HG03571 (cell line): ENCODE measurements around the gene ARL15.
"Not testable (repeated sequence)": the region's sequence is repeated elsewhere in the genome, so short reads cannot be mapped to it uniquely, and the experiment has no call there.

Source experiments
- ATAC-seq: cut with Tn5 transposase; IDR thresholded peaks from one replicate; pipeline ENCODE4 v1.9.1; 2021; ENCODE audit not compliant: unreplicated experiment

ARL15 gene

GRCh38 chr5:54310433-54311175 is at the start of gene ARL15:
ARL15 (minus strand) TSS chr5:54310573.
- ATAC-seq, result peak; percentile 96

- ATAC-seq, result no peak
Observed at GRCh38 chr5:54360089-54360488, 49.7 kb upstream of the ARL15 start.

GRCh38 chr5:54357408-54358058 is 47.2 kb upstream of the ARL15 start:
- ATAC-seq, result no peak

GRCh38 chr5:54353933-54354564 is 43.7 kb upstream of the ARL15 start:
- ATAC-seq, result not testable (repeated sequence)

GRCh38 chr5:54352580-54352979 is 42.2 kb upstream of the ARL15 start:
- ATAC-seq, result not testable (repeated sequence)

GRCh38 chr5:54347221-54347865 is 37.0 kb upstream of the ARL15 start:
- no peak for ATAC-seq

- no peak for ATAC-seq
Observed at GRCh38 chr5:54344653-54345052, 34.3 kb upstream of the ARL15 start.

GRCh38 chr5:54341971-54342370 is 31.6 kb upstream of the ARL15 start:
- ATAC-seq, result no peak

GRCh38 chr5:54337523-54337922 is 27.1 kb upstream of the ARL15 start:
- ATAC-seq, result no peak

- no peak for ATAC-seq
Observed at GRCh38 chr5:54332720-54333119, 22.3 kb upstream of the ARL15 start.

- ATAC-seq, result no peak
Observed at GRCh38 chr5:54329731-54330709, 19.6 kb upstream of the ARL15 start.

GRCh38 chr5:54326662-54327270 is 16.4 kb upstream of the ARL15 start:
- no peak for ATAC-seq

GRCh38 chr5:54325610-54326311 is 15.4 kb upstream of the ARL15 start:
- ATAC-seq, result no peak

GRCh38 chr5:54325272-54325609 is 14.9 kb upstream of the ARL15 start:
- ATAC-seq, result no peak

GRCh38 chr5:54324651-54325271 is 14.4 kb upstream of the ARL15 start:
- no peak for ATAC-seq

- no peak for ATAC-seq
Observed at GRCh38 chr5:54323495-54323894, 13.1 kb upstream of the ARL15 start.

GRCh38 chr5:54320256-54320655 is 9.9 kb upstream of the ARL15 start:
- ATAC-seq, result no peak

GRCh38 chr5:54317511-54318260 is 7.3 kb upstream of the ARL15 start:
- ATAC-seq, result no peak
